GM23338 (cell line): ENCODE measurements around the gene ETFB. TPM values are rescaled to one million over a fixed set of nuclear protein-coding genes. Genes with fewer than 3 reads are reported as not detected.
A peak's percentile ranks its signal among the peaks of the same experiment; 100 is the strongest.

Source experiments
- ATAC-seq: fragments of 200-7000 bp; cut with Tn5 transposase; 3 replicates; pipeline ENCODE4 v1.9.1; 2020
- DNase-seq: peaks from one replicate; pipeline ENCODE4 v3.0.0-alpha.2; 2015; ENCODE audit warnings: low spot score
- H2AFZ ChIP-seq: fragments of 200-600 bp; sonication (generic); 2 replicates; pipeline ENCODE4 v1.8.0; 2016; ENCODE audit warnings: antibody characterized with exemption, mild to moderate bottlenecking, moderate library complexity
- H3F3A ChIP-seq: fragments of 200-600 bp; sonication (generic); replicated peaks from 2 replicates; pipeline ENCODE4 v1.8.0; 2017; ENCODE audit warnings: antibody characterized with exemption, mixed run types, low read depth
- H3K27ac ChIP-seq: fragments of 200-600 bp; sonication (generic); 2 replicates; pipeline ENCODE4 v1.6.1; 2016; ENCODE audit warnings: low read depth
- H3K27me3 ChIP-seq: fragments of 200-600 bp; sonication (generic); 2 replicates; pipeline ENCODE4 v1.8.0; 2016; ENCODE audit warnings: mild to moderate bottlenecking, mixed run types, moderate library complexity; ENCODE audit not compliant: insufficient read depth
- H3K36me3 ChIP-seq: fragments of 200-600 bp; sonication (generic); 2 replicates; pipeline ENCODE4 v1.8.0; 2016; ENCODE audit warnings: mild to moderate bottlenecking; ENCODE audit not compliant: insufficient read depth
- H3K4me1 ChIP-seq: fragments of 200-600 bp; sonication (generic); 2 replicates; pipeline ENCODE4 v1.8.0; 2016; ENCODE audit warnings: mild to moderate bottlenecking, moderate library complexity; ENCODE audit not compliant: insufficient read depth
- H3K4me2 ChIP-seq: fragments of 200-600 bp; sonication (generic); 2 replicates; pipeline ENCODE4 v1.7.1; 2017; ENCODE audit warnings: mixed run types
- H3K4me3 ChIP-seq: fragments of 200-600 bp; sonication (generic); 2 replicates; pipeline ENCODE4 v1.6.1; 2016; ENCODE audit warnings: mixed run types
- H3K79me2 ChIP-seq: fragments of 200-600 bp; sonication (generic); replicated peaks from 2 replicates; pipeline ENCODE4 v1.8.0; 2017; ENCODE audit warnings: mild to moderate bottlenecking; ENCODE audit not compliant: insufficient read depth
- H3K9me2 ChIP-seq: fragments of 200-600 bp; sonication (generic); 2 replicates; pipeline ENCODE4 v1.8.0; 2017; ENCODE audit not compliant: insufficient read depth
- H4K20me1 ChIP-seq: fragments of 200-600 bp; sonication (generic); replicated peaks from 2 replicates; pipeline ENCODE4 v1.8.0; 2017; ENCODE audit warnings: mild to moderate bottlenecking; ENCODE audit not compliant: insufficient read depth
- H3K27ac Mint-ChIP-seq: 2 replicates; pipeline ENCODE4 v1.8.0; 2020; ENCODE audit warnings: inconsistent platforms, mild to moderate bottlenecking, moderate library complexity, mixed read lengths
- H3K27me3 Mint-ChIP-seq: 3 replicates; pipeline ENCODE4 v1.8.0; 2022; ENCODE audit warnings: low read depth, mild to moderate bottlenecking, moderate library complexity, mixed read lengths, inconsistent platforms; ENCODE audit not compliant: insufficient read depth, poor library complexity
- H3K36me3 Mint-ChIP-seq: 3 replicates; pipeline ENCODE4 v1.8.0; 2021; ENCODE audit warnings: low read depth, mild to moderate bottlenecking, inconsistent platforms, moderate library complexity, mixed read lengths
- H3K4me1 Mint-ChIP-seq: 3 replicates; pipeline ENCODE4 v1.8.0; 2020; ENCODE audit warnings: mild to moderate bottlenecking, inconsistent platforms, mixed read lengths
- H3K4me3 Mint-ChIP-seq: 3 replicates; pipeline ENCODE4 v1.8.0; 2021; ENCODE audit warnings: moderate library complexity, mild to moderate bottlenecking, inconsistent platforms, mixed read lengths
- H3K9me3 Mint-ChIP-seq: 3 replicates; pipeline ENCODE4 v1.8.0; 2020; ENCODE audit warnings: moderate library complexity, mild to moderate bottlenecking, inconsistent platforms, mixed read lengths
- CREB1 ChIP-seq: fragments of 250-450 bp; sonication (Bioruptor Pico); IDR thresholded peaks from 2 replicates; pipeline ENCODE4 v1.5.0; 2020; ENCODE audit warnings: low read depth, mild to moderate bottlenecking, moderate library complexity
- ETS1 ChIP-seq: IDR thresholded peaks from 2 replicates; pipeline ENCODE4 v1.6.1; 2016; ENCODE audit warnings: antibody characterized with exemption
- EZH2 ChIP-seq: fragments of 200-600 bp; sonication (generic); IDR thresholded peaks from one replicate; pipeline ENCODE4 v1.8.0; 2017; ENCODE audit warnings: antibody characterized with exemption, mild to moderate bottlenecking, low read depth; ENCODE audit not compliant: unreplicated experiment
- EZH2phosphoT487 ChIP-seq: fragments of 200-600 bp; sonication (generic); IDR thresholded peaks from one replicate; pipeline ENCODE4 v1.8.1; 2018; ENCODE audit warnings: antibody characterized with exemption; ENCODE audit not compliant: unreplicated experiment
- JUNB ChIP-seq: IDR thresholded peaks from one replicate; pipeline ENCODE4 v1.6.1; 2016; ENCODE audit warnings: antibody characterized with exemption; ENCODE audit not compliant: unreplicated experiment
- NANOG ChIP-seq: IDR thresholded peaks from 2 replicates; pipeline ENCODE4 v1.6.1; 2016; ENCODE audit warnings: antibody characterized with exemption, borderline replicate concordance
- POLR2AphosphoS5 ChIP-seq: IDR thresholded peaks from 2 replicates; pipeline ENCODE4 v1.6.1; 2016; ENCODE audit warnings: antibody characterized with exemption, low read depth
- REST ChIP-seq: IDR thresholded peaks from one replicate; pipeline ENCODE4 v1.6.1; 2018; ENCODE audit warnings: antibody characterized with exemption; ENCODE audit not compliant: unreplicated experiment
- STAT1 ChIP-seq: IDR thresholded peaks from one replicate; pipeline ENCODE4 v1.6.1; 2016; ENCODE audit warnings: antibody characterized with exemption; ENCODE audit not compliant: unreplicated experiment
- ZNF114 ChIP-seq: fragments of 250-450 bp; sonication (Bioruptor Pico); IDR thresholded peaks from 2 replicates; pipeline ENCODE4 v1.5.0; 2020; ENCODE audit warnings: mild to moderate bottlenecking, moderate library complexity
- ZNF331 ChIP-seq: fragments of 250-450 bp; sonication (Bioruptor Pico); IDR thresholded peaks from 2 replicates; pipeline ENCODE4 v1.5.0; 2020; ENCODE audit warnings: low read depth, mild to moderate bottlenecking, moderate library complexity
- polyA plus RNA-seq: library from polyadenylated mRNA; unstranded; fragments of >200 nt; fragmentation: Nextera tagmentation; extraction: Ambion mirVana; gene quantifications from 2 replicates; pipeline ENCODE4 v1.2.1, GENCODE V29; 2016
- total RNA-seq: library from RNA; depleted of rRNA; stranded (reverse); fragments of >200 nt; shearing (Covaris generic); gene quantifications from 2 replicates; pipeline ENCODE4 v1.2.3, GENCODE V29; 2014
- TF ChIP-seq, protein P1 (sequence below), 2 experiments: fragments of 200-600 bp in 1 of 2; sonication (generic) in 1 of 2; conservative IDR thresholded peaks; 2 replicates each; pipeline versions ENCODE4 v1.5.1 to v1.6.1; 2016 to 2017; ENCODE audit warnings: antibody characterized with exemption in 2 of 2, low read depth in 2 of 2, mild to moderate bottlenecking in 2 of 2, moderate library complexity in 1 of 2
- TF ChIP-seq, protein P2 (sequence below): fragments of 250-450 bp; sonication (Bioruptor Pico); IDR thresholded peaks from 2 replicates; pipeline ENCODE4 v1.5.0; 2020; ENCODE audit warnings: mild to moderate bottlenecking, moderate library complexity

ETFB gene
- total and polyA plus RNA-seq, 2 experiments from 2014 or later: 37.3 to 63.4 TPM

- H3K9me3 Mint-ChIP-seq: no peaks in the 10 kb centered on the region; the same call in 2 of the 3 replicates
- Histone ChIP-seq H3K4me3 (no peak overlapping the region), H3K27ac (no peak overlapping the region), H3K9me2 (0 out of 2 replicates have a peak, but pooled peaks cover 3% of the 10 kb centered on the region), H3K4me1 (peaks cover 7% of the 10 kb centered on the region), H3K27me3 (no peaks in the 10 kb centered on the region), H4K20me1 (no peaks in the 10 kb centered on the region), H3F3A (no peaks in the 10 kb centered on the region), H3K36me3 (0 out of 2 replicates have a peak, but pooled peaks cover 6% of the 10 kb centered on the region), H3K79me2 (no peaks in the 10 kb centered on the region), H2AFZ (no peak overlapping the region), H3K4me2 (no peak overlapping the region)
- no peak overlapping the region; the same call in 1 of the 2 replicates for H3K27ac Mint-ChIP-seq
- H3K4me3 Mint-ChIP-seq: no peak overlapping the region
- ATAC-seq (peak; percentile 10; the same call in 2 of the 3 replicates), DNase-seq (peak; percentile 65)
- TF ChIP-seq ETS1: no peak
- TF ChIP-seq, protein P1, sequence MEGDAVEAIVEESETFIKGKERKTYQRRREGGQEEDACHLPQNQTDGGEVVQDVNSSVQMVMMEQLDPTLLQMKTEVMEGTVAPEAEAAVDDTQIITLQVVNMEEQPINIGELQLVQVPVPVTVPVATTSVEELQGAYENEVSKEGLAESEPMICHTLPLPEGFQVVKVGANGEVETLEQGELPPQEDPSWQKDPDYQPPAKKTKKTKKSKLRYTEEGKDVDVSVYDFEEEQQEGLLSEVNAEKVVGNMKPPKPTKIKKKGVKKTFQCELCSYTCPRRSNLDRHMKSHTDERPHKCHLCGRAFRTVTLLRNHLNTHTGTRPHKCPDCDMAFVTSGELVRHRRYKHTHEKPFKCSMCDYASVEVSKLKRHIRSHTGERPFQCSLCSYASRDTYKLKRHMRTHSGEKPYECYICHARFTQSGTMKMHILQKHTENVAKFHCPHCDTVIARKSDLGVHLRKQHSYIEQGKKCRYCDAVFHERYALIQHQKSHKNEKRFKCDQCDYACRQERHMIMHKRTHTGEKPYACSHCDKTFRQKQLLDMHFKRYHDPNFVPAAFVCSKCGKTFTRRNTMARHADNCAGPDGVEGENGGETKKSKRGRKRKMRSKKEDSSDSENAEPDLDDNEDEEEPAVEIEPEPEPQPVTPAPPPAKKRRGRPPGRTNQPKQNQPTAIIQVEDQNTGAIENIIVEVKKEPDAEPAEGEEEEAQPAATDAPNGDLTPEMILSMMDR (conservative IDR thresholded peaks at IDR 0.05; ENCODE audit: low read depth in 2 of 2): no peak
- no peak for TF ChIP-seq JUNB
- TF ChIP-seq POLR2AphosphoS5: no peak
- TF ChIP-seq, protein P2, sequence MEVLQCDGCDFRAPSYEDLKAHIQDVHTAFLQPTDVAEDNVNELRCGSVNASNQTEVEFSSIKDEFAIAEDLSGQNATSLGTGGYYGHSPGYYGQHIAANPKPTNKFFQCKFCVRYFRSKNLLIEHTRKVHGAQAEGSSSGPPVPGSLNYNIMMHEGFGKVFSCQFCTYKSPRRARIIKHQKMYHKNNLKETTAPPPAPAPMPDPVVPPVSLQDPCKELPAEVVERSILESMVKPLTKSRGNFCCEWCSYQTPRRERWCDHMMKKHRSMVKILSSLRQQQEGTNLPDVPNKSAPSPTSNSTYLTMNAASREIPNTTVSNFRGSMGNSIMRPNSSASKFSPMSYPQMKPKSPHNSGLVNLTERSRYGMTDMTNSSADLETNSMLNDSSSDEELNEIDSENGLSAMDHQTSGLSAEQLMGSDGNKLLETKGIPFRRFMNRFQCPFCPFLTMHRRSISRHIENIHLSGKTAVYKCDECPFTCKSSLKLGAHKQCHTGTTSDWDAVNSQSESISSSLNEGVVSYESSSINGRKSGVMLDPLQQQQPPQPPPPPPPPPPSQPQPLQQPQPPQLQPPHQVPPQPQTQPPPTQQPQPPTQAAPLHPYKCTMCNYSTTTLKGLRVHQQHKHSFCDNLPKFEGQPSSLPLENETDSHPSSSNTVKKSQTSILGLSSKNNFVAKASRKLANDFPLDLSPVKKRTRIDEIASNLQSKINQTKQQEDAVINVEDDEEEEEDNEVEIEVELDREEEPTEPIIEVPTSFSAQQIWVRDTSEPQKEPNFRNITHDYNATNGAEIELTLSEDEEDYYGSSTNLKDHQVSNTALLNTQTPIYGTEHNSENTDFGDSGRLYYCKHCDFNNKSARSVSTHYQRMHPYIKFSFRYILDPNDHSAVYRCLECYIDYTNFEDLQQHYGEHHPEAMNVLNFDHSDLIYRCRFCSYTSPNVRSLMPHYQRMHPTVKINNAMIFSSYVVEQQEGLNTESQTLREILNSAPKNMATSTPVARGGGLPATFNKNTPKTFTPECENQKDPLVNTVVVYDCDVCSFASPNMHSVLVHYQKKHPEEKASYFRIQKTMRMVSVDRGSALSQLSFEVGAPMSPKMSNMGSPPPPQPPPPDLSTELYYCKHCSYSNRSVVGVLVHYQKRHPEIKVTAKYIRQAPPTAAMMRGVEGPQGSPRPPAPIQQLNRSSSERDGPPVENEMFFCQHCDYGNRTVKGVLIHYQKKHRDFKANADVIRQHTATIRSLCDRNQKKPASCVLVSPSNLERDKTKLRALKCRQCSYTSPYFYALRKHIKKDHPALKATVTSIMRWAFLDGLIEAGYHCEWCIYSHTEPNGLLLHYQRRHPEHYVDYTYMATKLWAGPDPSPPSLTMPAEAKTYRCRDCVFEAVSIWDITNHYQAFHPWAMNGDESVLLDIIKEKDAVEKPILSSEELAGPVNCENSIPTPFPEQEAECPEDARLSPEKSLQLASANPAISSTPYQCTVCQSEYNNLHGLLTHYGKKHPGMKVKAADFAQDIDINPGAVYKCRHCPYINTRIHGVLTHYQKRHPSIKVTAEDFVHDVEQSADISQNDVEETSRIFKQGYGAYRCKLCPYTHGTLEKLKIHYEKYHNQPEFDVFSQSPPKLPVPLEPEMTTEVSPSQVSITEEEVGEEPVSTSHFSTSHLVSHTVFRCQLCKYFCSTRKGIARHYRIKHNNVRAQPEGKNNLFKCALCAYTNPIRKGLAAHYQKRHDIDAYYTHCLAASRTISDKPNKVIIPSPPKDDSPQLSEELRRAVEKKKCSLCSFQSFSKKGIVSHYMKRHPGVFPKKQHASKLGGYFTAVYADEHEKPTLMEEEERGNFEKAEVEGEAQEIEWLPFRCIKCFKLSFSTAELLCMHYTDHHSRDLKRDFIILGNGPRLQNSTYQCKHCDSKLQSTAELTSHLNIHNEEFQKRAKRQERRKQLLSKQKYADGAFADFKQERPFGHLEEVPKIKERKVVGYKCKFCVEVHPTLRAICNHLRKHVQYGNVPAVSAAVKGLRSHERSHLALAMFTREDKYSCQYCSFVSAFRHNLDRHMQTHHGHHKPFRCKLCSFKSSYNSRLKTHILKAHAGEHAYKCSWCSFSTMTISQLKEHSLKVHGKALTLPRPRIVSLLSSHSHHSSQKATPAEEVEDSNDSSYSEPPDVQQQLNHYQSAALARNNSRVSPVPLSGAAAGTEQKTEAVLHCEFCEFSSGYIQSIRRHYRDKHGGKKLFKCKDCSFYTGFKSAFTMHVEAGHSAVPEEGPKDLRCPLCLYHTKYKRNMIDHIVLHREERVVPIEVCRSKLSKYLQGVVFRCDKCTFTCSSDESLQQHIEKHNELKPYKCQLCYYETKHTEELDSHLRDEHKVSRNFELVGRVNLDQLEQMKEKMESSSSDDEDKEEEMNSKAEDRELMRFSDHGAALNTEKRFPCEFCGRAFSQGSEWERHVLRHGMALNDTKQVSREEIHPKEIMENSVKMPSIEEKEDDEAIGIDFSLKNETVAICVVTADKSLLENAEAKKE (CRISPR knock-in tag): no peak
- no peak for TF ChIP-seq STAT1
- no peak for TF ChIP-seq ZNF114 (CRISPR knock-in tag)
- TF ChIP-seq EZH2: no peak
- TF ChIP-seq ZNF331 (CRISPR knock-in tag): no peak
- no peak for TF ChIP-seq NANOG
- no peak for TF ChIP-seq CREB1
- TF ChIP-seq REST: no peak
- no peak for TF ChIP-seq EZH2phosphoT487
- peaks cover 47% of the 10 kb centered on the region for H3K36me3 Mint-ChIP-seq
- H3K4me1 Mint-ChIP-seq: peaks cover 13% of the 10 kb centered on the region
- H3K27me3 Mint-ChIP-seq: peaks cover 13% of the 10 kb centered on the region
Observed at GRCh38 chr19:51333836-51334460, 32.2 kb downstream of the ETFB start.
